HG03025 (cell line): ENCODE data around the gene LHFPL2.
"Not testable (repeated sequence)": the region's sequence is repeated elsewhere in the genome, so short reads cannot be mapped to it uniquely, and the experiment has no call there.

ENCODE experiments used
- ATAC-seq: cut with Tn5 transposase; IDR thresholded peaks from one replicate; pipeline ENCODE4 v1.9.1; 2021; ENCODE audit warnings: mild to moderate bottlenecking, moderate library complexity; ENCODE audit not compliant: unreplicated experiment, low FRiP score

LHFPL2 gene

DNA sequence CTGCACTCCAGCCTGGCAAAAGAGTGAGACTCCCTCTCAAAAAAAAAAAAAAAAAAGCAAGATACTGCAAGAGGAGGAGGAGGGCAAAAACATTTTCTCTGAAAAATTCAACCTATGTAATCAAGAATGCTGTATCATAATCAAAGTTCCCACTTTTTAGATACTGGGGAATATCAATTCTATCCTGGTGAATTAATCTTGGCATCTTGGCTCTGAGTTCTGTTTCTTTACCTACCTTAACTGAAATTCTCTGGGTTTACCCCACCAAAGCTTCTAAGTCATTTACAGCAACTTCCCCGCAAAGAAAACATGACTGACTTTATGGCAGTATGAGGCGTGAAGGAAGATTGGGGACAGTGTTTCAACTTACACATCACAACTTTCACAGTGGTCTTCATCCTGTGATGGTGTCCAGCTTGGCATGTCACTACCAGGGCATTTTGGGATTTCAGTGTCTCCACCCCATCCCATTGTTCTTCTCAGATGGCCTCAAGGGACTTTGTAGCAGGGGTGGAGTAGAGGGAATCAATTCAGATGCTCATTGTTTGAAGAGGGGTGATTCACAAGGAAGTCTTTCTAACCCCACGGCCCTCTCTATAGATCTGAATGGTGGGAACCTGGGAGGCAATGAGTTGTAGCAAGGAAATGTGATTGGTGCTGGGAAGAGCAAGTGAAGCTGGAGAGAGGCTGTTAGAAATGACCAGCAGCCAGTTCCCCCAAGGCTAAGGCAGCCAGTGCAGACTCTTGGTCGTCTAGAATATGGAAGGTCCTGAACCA, 157.7 kb downstream of the LHFPL2 start:
- ATAC-seq: no peak

DNA sequence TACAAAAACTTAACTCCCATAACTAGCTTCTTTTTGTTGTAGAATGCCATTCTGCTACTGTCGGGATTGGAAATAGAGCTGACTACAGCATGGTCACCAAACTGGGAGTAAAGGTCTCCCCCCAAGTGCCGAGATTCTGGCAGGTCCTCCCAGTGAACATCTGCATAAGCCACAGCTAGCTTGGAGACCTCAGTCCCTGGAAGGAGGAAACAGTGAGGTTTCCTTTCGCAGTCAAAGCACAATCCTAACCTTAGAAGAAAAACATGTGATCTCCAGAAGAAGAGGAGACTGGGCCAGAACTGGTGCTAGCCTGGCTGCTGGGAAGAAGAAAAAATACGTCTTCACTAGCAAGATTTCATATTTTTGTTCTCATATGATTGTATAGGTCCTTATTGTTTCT, 160.7 kb downstream of the LHFPL2 start:
- no peak for ATAC-seq

- no peak for ATAC-seq
Observed at GRCh38 chr5:78486218-78486617, 162.4 kb downstream of the LHFPL2 start.

GRCh38 chr5:78483809-78484521, 164.6 kb downstream of the LHFPL2 start:
- ATAC-seq: no peak

DNA sequence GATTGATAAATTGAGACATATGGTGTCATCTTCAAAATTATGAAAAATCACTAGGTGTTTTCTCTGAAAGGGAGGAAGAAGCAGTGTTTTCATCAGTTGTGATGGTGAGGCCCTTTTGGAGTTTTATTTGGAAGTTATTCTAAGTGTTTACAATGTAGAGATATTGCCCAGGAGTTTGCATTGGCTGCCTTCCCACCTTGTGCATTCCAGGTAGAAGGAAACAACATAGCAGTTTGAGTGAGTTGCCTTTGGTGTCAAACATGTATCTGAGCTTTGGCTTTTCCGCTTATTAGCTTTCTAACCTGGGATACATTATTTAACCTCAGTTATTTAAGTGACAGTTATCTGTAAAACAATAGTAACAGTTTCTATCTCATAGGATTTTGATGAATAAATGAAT, 165.6 kb downstream of the LHFPL2 start:
- no peak for ATAC-seq

- no peak for ATAC-seq
Observed at GRCh38 chr5:78476795-78477194, 171.8 kb downstream of the LHFPL2 start.

DNA sequence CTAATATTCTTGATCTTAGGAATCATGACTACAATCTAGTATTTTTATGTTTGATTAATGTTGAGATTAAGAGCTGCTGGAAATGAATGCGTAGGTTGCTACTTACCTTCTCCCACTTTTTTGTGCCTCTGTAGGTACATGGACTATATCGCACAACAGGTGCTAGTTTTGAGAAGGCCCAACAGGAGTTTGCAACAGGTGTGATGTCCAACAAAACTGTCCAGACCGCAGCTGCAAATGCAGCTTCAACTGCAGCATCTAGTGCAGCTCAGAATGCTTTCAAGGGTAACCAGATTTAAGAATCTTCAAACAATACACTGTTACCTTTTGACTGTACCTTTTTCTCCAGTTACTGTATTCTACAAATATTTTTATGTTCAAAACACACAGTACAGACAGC, 173.2 kb downstream of the LHFPL2 start:
- ATAC-seq: no peak

- no peak for ATAC-seq
Observed at GRCh38 chr5:78473751-78474150, 174.8 kb downstream of the LHFPL2 start.

DNA sequence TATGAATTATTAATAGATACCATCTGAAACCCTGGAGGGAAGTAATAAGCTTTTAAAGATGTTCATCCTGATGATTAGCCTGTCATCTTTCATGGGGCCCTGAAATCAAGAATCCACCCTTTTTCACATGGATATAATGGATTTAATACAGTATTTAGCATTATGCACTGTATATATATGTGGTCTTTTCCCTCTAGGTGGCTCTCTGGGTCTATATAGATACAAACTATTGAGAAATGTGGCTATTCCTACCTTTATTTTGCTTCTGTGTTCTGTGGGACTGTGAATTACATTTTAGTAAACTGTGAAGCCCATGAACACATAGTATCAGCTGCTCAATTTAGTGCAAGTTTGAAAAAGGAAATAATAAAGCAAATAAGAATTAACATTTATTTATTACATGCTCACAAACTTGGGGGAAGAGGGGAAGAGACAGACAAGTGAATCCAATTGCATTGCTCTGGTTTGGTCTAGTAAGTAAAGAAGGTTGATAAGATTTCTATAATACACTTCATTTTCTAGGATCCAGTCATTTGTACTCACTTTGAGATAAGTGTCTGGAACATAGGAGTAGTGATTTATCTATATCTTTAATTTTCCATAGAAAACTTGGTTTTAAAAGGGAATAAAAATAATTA, 176.0 kb downstream of the LHFPL2 start:
- ATAC-seq: no peak

- no peak for ATAC-seq
Observed at GRCh38 chr5:78471896-78472295, 176.7 kb downstream of the LHFPL2 start.

GRCh38 chr5:78467752-78468357, 180.7 kb downstream of the LHFPL2 start:
- no peak for ATAC-seq

DNA sequence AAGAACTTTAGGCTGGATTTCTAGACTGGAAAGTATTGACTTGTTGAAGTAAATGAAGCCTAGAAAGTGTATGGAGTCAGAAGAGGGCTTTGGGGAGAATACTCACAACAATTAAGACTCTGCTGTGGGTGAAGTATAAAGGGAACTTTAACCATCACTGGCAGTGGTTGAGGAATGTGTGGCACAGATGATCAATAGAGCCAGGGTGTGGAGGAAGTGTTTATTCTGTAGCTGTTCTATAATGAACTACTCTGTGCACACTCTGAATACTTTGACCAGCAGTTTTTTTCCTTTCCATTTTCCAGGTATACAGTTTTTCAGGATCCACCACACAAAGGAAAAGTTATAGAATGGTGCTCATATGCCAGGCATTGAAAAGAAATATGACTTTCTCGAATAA, 181.4 kb downstream of the LHFPL2 start:
- ATAC-seq: no peak

DNA sequence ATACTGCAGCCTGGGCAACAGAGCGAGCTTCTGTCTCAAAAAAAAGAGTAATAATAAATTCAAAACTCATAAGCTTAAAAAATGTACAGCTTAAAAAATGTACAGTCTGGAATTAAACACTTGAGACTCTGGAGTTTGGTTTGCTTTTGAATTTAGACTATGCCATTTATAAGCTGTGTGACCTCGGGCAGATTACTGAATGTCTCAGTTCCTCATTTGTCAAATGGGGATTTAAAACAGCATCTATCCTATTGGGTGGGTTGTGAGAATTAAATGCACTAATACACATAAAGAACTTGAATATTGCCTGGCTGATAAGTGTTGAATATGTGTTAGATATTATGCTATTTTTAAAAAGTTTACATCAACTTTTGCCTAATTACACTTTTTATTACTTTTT, 189.7 kb downstream of the LHFPL2 start:
- ATAC-seq: no peak

DNA sequence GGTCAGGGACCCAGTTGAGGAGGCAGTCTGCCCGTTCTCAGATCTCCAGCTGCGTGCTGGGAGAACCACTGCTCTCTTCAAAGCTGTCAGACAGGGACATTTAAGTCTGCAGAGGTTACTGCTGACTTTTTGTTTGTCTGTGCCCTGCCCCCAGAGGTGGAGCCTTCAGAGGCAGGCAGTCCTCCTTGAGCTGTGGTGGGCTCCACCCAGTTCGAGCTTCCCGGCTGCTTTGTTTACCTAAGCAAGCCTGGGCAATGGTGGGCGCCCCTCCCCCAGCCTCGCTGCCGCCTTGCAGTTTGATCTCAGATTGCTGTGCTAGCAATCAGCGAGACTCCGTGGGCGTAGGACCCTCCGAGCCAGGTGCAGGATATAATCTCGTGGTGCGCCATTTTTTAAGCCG, 191.1 kb downstream of the LHFPL2 start:
- not testable (repeated sequence) for ATAC-seq

DNA sequence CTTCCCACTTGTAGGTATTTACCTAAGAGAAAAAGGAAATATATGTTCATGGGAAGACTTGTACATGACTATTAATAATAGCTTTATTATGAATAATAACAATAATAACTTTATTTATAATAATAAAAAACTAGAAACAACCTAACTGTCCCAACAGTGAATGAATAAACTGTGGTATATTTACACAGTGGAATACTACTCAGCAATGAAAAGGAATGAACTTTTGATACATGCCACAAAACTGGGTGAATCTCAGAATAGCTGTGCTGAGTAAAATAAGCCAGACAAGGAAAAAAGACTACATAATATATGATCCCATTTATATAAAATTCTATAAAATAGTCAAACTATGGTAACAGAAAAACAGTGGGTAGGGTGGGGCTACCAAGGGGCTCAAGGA, 199.5 kb downstream of the LHFPL2 start:
- ATAC-seq: no peak

DNA sequence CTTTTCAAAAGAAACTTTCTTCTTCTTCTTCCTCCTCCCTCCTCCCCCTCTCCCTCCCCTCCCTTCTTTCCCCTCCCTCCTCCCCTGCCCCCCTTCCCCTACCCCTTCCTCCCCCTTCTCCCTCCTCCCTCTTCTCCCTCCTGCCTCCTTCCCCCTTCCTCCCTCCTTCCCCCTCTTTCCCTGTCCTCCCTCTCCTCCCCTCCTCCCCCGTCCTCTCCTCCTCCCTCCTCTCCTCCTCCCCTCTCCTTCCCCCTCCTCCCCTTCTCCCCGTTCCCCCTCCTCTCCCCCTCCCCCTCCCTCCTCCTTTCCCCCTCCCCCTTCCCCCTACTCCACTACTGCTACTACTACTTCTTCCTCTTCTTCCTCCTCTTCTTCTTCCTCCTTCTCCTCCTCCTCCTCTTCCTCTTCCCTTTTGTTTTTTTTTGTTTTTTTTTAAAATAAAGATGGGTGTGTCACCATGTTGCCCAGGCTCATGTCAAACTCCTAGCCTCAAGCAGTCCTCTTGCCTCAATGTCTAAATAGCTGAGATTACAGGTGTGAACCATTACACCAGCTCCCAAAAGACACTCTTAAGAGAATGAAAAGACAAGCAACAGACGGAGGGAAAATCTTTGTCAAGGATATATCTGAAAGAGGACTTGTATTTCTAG, 200.7 kb downstream of the LHFPL2 start:
- no peak for ATAC-seq
